Hematopoietic multipotent progenitor cell treated with erythropoietin and hydrocortisone succinate and interleukin-3 and kit ligand, for 17 days (in vitro differentiated cells): ENCODE measurements around the gene SULT1B1.

Experiments used
- DNase-seq: peaks from one replicate; pipeline ENCODE4 v3.0.0-alpha.2; 2015; ENCODE audit warnings: low spot score

SULT1B1 gene

GRCh38 chr4:69749771-69750170, 10.6 kb downstream of the SULT1B1 start:
- no peak for DNase-seq

GRCh38 chr4:69748173-69748572, 12.2 kb downstream of the SULT1B1 start:
- no peak for DNase-seq

DNA sequence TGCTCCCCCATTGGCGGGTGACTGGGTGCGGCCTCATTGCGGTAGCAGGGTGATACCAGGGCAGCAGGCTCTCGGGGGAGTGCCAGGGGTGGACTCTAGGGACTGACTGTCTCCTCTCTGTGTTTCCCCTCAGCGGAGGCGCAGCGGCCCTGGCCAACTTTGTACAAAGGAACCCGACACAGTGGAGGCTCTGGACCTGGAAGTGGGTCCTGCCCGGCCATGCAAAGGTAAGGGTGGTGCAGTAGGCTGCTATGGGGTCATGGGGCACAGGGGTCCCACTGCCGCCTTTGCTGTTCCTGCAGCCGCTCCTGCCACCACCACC, 16.3 kb downstream of the SULT1B1 start:
- DNase-seq: no peak

DNA sequence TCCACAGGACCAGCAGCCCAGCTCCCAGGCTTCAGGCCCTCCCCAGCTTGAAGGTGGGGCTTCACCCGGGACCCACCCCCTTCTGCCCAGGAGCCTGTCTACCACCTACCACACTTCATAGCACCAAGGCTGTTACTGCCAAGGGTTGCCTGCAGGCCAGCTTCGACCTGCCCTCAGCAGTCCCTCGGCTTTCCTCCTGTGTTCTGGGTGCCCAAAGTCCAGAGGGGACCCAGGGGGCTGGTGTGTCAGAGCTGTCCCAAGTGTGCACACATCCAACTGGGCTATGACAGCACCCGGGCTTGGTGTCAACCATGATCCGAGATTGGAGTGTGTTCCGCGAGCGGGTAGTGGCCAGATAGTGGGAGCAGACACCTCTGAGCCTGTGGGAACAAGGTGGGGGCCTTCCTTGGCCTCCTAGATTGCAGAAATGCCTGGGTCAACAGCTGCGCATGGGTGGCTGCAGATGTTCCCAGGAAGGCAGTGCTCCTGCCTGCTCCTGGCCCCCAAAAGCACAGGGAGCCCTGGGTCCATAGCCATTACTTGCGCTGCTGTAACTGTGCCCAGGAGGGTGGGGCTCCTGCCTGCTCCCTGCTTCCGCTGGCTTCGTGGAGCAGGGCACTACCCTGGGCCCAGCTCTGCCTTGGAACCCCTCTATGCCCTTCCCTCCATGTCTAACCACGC, 16.8 kb downstream of the SULT1B1 start:
- DNase-seq: no peak

- DNase-seq: no peak
Measured at GRCh38 chr4:69742596-69742995, 17.8 kb downstream of the SULT1B1 start.

DNA sequence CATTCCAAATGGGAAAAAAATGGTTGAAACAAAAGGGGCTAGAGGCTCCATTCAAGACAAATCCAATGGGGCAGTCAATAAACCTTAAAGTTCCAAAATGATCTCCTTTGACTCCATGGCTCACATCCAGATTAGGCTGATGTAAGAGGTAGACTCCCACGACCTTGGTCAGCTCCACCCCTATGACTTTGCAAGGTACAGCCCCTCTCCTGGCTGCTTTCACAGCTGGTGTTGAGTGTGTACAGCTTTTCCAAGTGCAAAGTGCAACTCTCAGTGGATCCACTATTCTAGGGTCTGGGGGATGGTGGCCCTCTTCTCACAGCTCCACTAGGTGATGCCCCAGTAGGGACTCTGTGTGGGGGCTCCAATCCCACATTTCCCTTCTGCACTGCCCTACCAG, 21.5 kb downstream of the SULT1B1 start:
- DNase-seq: no peak

DNA sequence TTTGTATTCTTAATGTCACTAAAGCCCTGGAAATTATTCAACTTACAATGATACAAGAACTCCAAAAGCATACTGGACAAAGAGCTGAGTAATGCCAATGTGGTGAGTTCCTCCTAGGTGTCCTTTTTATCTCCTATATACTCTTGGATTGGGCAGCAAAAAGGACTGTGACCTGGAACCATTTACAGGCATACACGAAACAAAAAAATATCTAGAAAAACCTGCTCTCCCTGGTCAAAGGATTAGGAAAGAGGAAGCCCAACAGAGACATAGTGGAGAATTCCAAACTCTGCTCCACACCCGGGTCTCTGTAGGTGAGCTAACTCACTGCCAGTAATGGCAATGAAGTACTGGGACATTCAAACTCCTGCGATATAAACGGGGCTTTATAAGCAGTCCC, 25.3 kb downstream of the SULT1B1 start:
- no peak for DNase-seq

- DNase-seq: no peak
Measured at GRCh38 chr4:69731847-69732246, 28.6 kb downstream of the SULT1B1 start.

DNA sequence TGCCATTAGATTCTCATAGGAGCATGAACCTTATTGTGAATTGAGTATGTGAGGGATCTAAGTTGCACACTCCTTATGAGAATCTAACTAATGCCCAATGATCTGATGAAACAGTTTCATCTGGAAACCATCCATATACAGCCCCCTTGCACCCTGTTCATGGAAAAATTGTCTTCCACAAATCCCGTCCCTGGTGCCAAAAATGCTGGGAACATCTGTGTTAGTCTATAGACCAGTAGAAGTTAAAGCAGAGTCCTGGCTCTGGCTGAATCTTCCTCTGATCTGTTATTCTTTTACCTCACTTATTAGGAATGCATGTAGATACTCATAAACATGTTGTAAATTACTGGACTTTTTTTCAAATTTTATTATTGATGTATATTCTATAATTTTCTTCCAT, 29.2 kb downstream of the SULT1B1 start:
- DNase-seq: no peak

DNA sequence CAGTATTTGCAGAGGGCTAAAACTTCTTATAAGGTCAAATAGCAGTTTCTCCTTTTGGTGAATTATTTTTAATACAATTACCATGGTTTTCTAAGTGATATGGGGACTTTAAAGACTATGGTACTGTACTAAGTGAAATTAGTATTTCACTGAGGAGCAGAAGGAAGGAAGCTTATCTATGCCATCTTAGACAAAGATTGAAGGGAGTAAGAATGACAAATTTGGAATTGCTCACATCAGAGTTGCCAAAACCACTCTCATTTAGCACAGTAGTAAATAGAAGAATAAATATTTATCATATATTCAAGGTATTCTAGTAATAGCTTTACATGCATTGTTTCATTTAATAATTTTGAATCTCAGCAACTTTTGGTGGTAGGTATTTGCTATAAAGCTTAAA, 30.4 kb downstream of the SULT1B1 start:
- no peak for DNase-seq

- no peak for DNase-seq
Measured at GRCh38 chr4:69727926-69728325, 32.5 kb downstream of the SULT1B1 start.

GRCh38 chr4:69727426-69727825, 33.0 kb downstream of the SULT1B1 start:
- DNase-seq: no peak

GRCh38 chr4:69726971-69727370, 33.4 kb downstream of the SULT1B1 start:
- DNase-seq: no peak

GRCh38 chr4:69718396-69719271, 41.8 kb downstream of the SULT1B1 start:
- DNase-seq: no peak

GRCh38 chr4:69717778-69718177, 42.6 kb downstream of the SULT1B1 start:
- DNase-seq: no peak

GRCh38 chr4:69716654-69717053, 43.8 kb downstream of the SULT1B1 start:
- DNase-seq: no peak

- no peak for DNase-seq
Measured at GRCh38 chr4:69714086-69714485, 46.3 kb downstream of the SULT1B1 start.

GRCh38 chr4:69713593-69713992, 46.8 kb downstream of the SULT1B1 start:
- no peak for DNase-seq

DNA sequence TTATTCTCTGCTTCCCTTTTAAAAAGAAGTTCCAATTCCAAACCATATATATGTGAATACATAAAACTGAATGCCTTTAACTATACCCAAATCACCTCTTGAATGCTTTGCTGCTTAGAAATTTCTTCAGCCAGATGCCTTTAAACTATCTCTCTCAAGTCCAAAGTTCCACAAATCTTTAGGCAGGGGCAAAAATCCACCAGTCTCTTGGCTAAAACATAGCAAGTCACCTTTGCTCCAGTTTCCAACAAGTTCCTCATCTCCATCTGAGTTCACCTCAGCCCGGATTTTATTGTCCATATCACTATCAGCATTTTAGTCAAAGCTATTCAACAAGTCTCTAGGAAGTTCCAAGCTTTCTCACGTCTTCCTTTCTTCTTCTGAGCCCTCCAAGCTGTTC, 49.8 kb downstream of the SULT1B1 start:
- DNase-seq: no peak

DNA sequence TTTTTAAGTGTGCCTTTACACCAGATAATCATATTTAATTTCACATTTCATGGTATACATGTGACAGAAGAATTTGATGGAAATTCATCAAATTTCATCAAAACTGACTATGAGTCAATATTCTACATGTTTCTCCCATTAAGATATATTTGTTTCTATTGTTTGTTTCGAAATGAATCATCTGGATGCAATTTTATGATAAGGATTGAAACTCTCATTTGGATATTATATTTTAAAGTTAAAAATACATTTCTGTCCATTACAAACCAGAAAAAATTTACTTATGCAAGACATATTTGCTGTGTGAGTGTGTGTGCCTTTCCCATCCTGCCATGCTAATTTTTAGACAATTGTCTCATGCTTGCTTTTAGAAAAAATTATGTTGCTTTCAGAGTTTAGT, 52.2 kb downstream of the SULT1B1 start:
- DNase-seq: no peak

GRCh38 chr4:69707807-69708206, 52.6 kb downstream of the SULT1B1 start:
- DNase-seq: no peak

GRCh38 chr4:69702201-69702600, 58.2 kb downstream of the SULT1B1 start:
- DNase-seq: no peak

DNA sequence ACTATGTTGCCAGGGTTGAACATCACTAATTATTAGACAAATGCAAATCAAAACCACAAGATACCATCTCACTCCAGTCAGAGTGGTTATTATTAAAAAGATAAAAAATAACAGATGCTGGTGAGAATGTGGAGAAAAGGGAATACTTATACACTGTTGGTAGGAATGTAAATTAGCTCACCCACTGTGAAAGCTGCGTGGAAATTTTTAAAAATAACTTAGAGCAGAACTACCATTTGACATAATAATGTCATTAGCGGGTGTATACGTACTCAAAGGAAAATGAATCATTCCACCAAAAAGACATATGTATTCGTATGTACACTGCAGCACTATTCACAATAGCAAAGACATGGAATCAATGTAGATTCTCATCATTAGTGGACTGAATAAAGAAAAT, 58.7 kb downstream of the SULT1B1 start:
- no peak for DNase-seq
